Activated gamma-delta T cell treated with anti-CD3 and anti-CD28 coated beads, Interleukin-2, amount 50 U/mL, for 16 hours (primary cell): ENCODE results near the gene DPEP2NB.
"Not testable (repeated sequence)": the region's sequence is repeated elsewhere in the genome, so short reads cannot be mapped to it uniquely, and the experiment has no call there.

Source experiments
- DNase-seq: peaks from one replicate; pipeline ENCODE4 v3.0.0-alpha.2; 2020; ENCODE audit warnings: low read depth

The DPEP2NB gene

GRCh38 chr16:68013440-68013839, 2.3 kb downstream of the DPEP2NB start:
- no peak for DNase-seq

GRCh38 chr16:68009872-68010271, 5.8 kb downstream of the DPEP2NB start:
- not testable (repeated sequence) for DNase-seq

GRCh38 chr16:68009157-68009735, 6.5 kb downstream of the DPEP2NB start:
- DNase-seq = no peak

- no peak for DNase-seq
These were observed 9.9 kb downstream of the DPEP2NB start for GRCh38 chr16:68005786-68006286.

GRCh38 chr16:68005211-68005610, 10.5 kb downstream of the DPEP2NB start:
- no peak for DNase-seq

- DNase-seq = no peak
These were observed 12.7 kb downstream of the DPEP2NB start for GRCh38 chr16:68003031-68003430.

GRCh38 chr16:68000450-68000849, 15.3 kb downstream of the DPEP2NB start:
- no peak for DNase-seq

GRCh38 chr16:67999985-68000384, 15.7 kb downstream of the DPEP2NB start:
- no peak for DNase-seq

GRCh38 chr16:67998779-67999688, 16.7 kb downstream of the DPEP2NB start, which contains the start of gene DPEP2:
TSS of gene DPEP2 (minus strand) at chr16:67999484. CDS start at chr16:67993212, 6,272 bp downstream.
- DNase-seq = not testable (repeated sequence)

GRCh38 chr16:67998231-67998778, 17.4 kb downstream of the DPEP2NB start:
- DNase-seq = not testable (repeated sequence)

- no peak for DNase-seq
These were observed 19.0 kb downstream of the DPEP2NB start for GRCh38 chr16:67996666-67997065.

GRCh38 chr16:67995423-67995822, 20.3 kb downstream of the DPEP2NB start:
- DNase-seq = no peak

GRCh38 chr16:67994040-67994408, 21.7 kb downstream of the DPEP2NB start:
- DNase-seq = not testable (repeated sequence)

GRCh38 chr16:67993207-67994039, 22.3 kb downstream of the DPEP2NB start:
- DNase-seq = peak; percentile 75

- DNase-seq = no peak
These were observed 23.0 kb downstream of the DPEP2NB start for GRCh38 chr16:67992661-67993206.

- no peak for DNase-seq
These were observed 25.7 kb downstream of the DPEP2NB start for GRCh38 chr16:67990018-67990386.

- no peak for DNase-seq
These were observed 26.2 kb downstream of the DPEP2NB start for GRCh38 chr16:67989322-67990017.

GRCh38 chr16:67988675-67989074, 27.0 kb downstream of the DPEP2NB start:
- DNase-seq = no peak

GRCh38 chr16:67987460-67988160, 28.1 kb downstream of the DPEP2NB start:
- no peak for DNase-seq

GRCh38 chr16:67986949-67987348, 28.8 kb downstream of the DPEP2NB start:
- no peak for DNase-seq
